RWPE2 (cell line): ENCODE data around the gene TENT4A.

ENCODE experiments used
- ATAC-seq: fragments of 200-7000 bp; cut with Tn5 transposase; 3 replicates; pipeline ENCODE4 v1.9.1; 2021; ENCODE audit warnings: low read depth
- DNase-seq: peaks from one replicate; pipeline ENCODE4 v3.0.0-alpha.2; 2020; ENCODE audit warnings: low spot score
- H3K27ac ChIP-seq: fragments of 450-650 bp; 2 replicates; pipeline ENCODE4 v1.5.1; 2017; ENCODE audit warnings: mild to moderate bottlenecking; ENCODE audit not compliant: poor library complexity, severe bottlenecking
- H3K27me3 ChIP-seq: fragments of 250-450 bp; sonication (Bioruptor Pico); 2 replicates; pipeline ENCODE4 v1.5.1; 2021; ENCODE audit warnings: mild to moderate bottlenecking, moderate library complexity; ENCODE audit not compliant: insufficient read depth, poor library complexity, severe bottlenecking
- H3K36me3 ChIP-seq: fragments of 250-450 bp; sonication (Bioruptor Pico); 2 replicates; pipeline ENCODE4 v1.5.1; 2020; ENCODE audit warnings: low read depth, mild to moderate bottlenecking, moderate library complexity
- H3K4me1 ChIP-seq: fragments of 250-450 bp; sonication (Bioruptor Pico); 2 replicates; pipeline ENCODE4 v1.5.1; 2021; ENCODE audit warnings: mild to moderate bottlenecking, moderate library complexity; ENCODE audit not compliant: insufficient read depth, poor library complexity, severe bottlenecking
- H3K4me3 ChIP-seq: fragments of 250-450 bp; sonication (Bioruptor Pico); 2 replicates; pipeline ENCODE4 v1.5.1; 2021; ENCODE audit warnings: mild to moderate bottlenecking, moderate library complexity; ENCODE audit not compliant: severe bottlenecking
- H3K9me3 ChIP-seq: fragments of 250-450 bp; sonication (Bioruptor Pico); 2 replicates; pipeline ENCODE4 v1.5.1; 2021; ENCODE audit warnings: mild to moderate bottlenecking, moderate library complexity; ENCODE audit not compliant: severe bottlenecking
- CTCF ChIP-seq: fragments of 450-650 bp; IDR thresholded peaks from one replicate; pipeline ENCODE4 v1.5.1; 2017; ENCODE audit warnings: mild to moderate bottlenecking, moderate library complexity; ENCODE audit not compliant: poor library complexity, severe bottlenecking

TENT4A gene

DNA sequence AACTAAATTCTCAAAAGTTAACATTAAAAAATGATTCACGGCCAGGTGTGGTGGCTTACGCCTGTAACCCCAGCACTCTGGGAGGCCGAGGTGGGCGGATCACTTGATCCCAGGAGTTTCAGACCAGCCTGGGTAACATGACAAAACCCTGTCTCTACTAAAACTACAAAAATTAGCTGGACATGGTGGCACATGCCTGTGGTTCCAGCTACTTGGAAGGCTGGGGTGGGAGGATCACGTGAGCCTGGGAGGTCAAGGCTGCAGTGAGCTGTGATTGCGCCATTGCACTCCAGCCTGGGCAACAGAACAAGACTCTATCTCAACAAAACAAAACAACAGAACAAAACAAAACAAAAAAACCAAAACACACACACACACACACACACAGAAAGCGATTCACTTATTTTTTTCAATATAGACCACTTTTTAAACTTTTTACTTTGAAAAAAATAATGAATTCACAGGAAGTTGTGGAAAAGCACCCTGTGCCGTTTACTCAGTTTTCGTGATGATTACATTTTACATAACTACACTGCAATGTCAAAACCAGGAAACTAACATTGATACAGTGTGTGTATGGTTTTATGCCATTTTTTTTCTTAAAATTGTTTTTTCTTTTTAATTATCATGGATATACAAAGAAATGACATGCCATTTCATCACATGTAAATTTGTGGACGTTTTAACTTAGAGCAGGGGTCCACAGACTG is 73.7 kb downstream of the TENT4A start:
- no peaks in the 10 kb centered on the region for H3K4me1 ChIP-seq
- no peaks in the 10 kb centered on the region for H3K36me3 ChIP-seq
- no peak for TF ChIP-seq CTCF
- DNase-seq, result no peak
- H3K27me3 ChIP-seq, result peaks cover 3% of the 10 kb centered on the region
- H3K4me3 ChIP-seq, result no peak overlapping the region
- H3K9me3 ChIP-seq, result no peaks in the 10 kb centered on the region
- ATAC-seq, result no peak
- H3K27ac ChIP-seq, result no peak overlapping the region

GRCh38 chr5:6787941-6788340 is 74.7 kb downstream of the TENT4A start:
- H3K27ac ChIP-seq, result no peak overlapping the region

DNA sequence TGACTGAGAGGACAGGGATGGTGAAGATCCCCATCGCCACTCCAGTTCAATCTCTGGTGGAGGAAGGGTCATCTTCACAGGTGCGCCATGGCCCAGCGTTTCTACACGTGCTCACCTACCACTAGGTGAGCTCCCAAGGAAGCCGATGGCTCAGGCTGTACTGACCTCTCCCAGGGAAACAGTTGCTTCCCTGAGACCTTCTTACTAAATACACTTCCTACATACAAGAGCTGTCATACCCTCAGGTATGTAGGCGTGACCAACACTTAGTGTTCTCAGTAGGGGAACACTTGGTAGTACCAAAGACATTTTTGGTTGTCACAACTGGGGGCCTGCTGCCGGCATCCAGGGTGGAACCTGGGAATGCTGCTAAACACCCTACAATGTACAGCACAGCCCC is 75.2 kb downstream of the TENT4A start:
- Histone ChIP-seq H3K27ac (no peak overlapping the region), H3K4me1 (no peaks in the 10 kb centered on the region), H3K4me3 (no peak overlapping the region), H3K36me3 (no peaks in the 10 kb centered on the region), H3K27me3 (peaks cover 3% of the 10 kb centered on the region), H3K9me3 (no peaks in the 10 kb centered on the region)
- TF ChIP-seq CTCF, result no peak
- ATAC-seq, result peak; percentile 54; the same call in 2 of the 3 replicates
- no peak for DNase-seq

More at GRCh38 chr5:6787941-6788340, 74.7 kb downstream of the TENT4A start:
- H3K4me3 ChIP-seq, result no peak overlapping the region
- no peaks in the 10 kb centered on the region for H3K9me3 ChIP-seq
- ATAC-seq, result no peak
- H3K27me3 ChIP-seq, result peaks cover 3% of the 10 kb centered on the region
- H3K4me1 ChIP-seq, result no peaks in the 10 kb centered on the region
- DNase-seq, result no peak
- TF ChIP-seq CTCF, result no peak
- no peaks in the 10 kb centered on the region for H3K36me3 ChIP-seq

DNA sequence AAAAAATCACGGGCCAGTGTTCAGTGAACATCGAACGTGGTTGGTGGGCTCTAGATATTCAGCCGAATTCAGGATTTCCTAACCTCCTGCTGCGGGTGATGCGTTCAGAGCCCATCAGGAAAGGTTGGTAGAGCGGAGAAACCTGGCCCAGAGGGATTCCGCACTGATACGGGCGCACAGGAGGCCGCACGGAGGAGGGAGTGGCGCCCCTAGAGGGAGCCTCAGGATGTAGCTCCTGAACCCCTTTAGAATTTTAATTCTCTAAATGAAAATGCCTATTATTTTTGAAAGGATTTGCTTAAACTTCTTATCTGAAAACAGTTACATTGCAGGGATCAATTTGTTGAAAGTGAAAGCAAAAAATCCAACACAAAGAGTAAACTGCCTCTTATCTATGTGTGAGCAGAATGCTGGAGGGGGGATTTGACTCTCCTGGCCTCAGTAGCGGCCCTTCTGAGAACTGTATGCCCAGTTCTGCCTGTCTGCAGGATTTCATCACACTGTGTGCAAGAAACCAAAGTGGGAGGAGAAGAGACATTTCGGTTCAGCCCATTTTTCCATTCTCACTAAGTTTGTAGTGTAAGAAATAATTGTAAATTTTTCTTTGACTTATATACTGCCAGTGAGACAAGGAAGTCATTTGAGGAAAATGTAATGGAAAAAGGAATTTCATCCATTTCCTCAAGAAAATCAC is 75.9 kb downstream of the TENT4A start:
- ATAC-seq, result no peak
- no peaks in the 10 kb centered on the region for H3K4me1 ChIP-seq
- peaks cover 3% of the 10 kb centered on the region for H3K27me3 ChIP-seq
- H3K36me3 ChIP-seq, result no peaks in the 10 kb centered on the region
- no peak for DNase-seq
- H3K27ac ChIP-seq, result no peak overlapping the region
- no peak for TF ChIP-seq CTCF
- no peak overlapping the region for H3K4me3 ChIP-seq
- no peaks in the 10 kb centered on the region for H3K9me3 ChIP-seq
